HG03439 (cell line): Measurements from ENCODE around the gene ZNF385A.

Source experiments
- ATAC-seq: cut with Tn5 transposase; IDR thresholded peaks from one replicate; pipeline ENCODE4 v1.9.1; 2021; ENCODE audit warnings: mild to moderate bottlenecking, moderate library complexity; ENCODE audit not compliant: unreplicated experiment

Gene ZNF385A

GRCh38 chr12:54384591-54385041 lies at the start of gene ZNF385A:
Gene ZNF385A (minus strand): TSS chr12:54384733. CDS start chr12:54384514, 219 bp downstream.
- no peak for ATAC-seq

- no peak for ATAC-seq
Observed at GRCh38 chr12:54432815-54433164, 48.3 kb upstream of the ZNF385A start.

- no peak for ATAC-seq
Observed at GRCh38 chr12:54431911-54432814, 47.6 kb upstream of the ZNF385A start.

GRCh38 chr12:54430471-54431069 lies 46.0 kb upstream of the ZNF385A start:
- no peak for ATAC-seq

- no peak for ATAC-seq
Observed at GRCh38 chr12:54429014-54429471, 44.5 kb upstream of the ZNF385A start.

GRCh38 chr12:54428050-54429013 lies 43.8 kb upstream of the ZNF385A start:
- no peak for ATAC-seq

GRCh38 chr12:54427106-54427505 lies 42.6 kb upstream of the ZNF385A start:
- ATAC-seq: no peak

- ATAC-seq: no peak
Observed at GRCh38 chr12:54426690-54427089, 42.2 kb upstream of the ZNF385A start.

GRCh38 chr12:54425702-54426101 lies 41.2 kb upstream of the ZNF385A start:
- no peak for ATAC-seq

GRCh38 chr12:54424224-54424623 lies 39.7 kb upstream of the ZNF385A start:
- no peak for ATAC-seq

GRCh38 chr12:54423816-54424150 lies 39.2 kb upstream of the ZNF385A start:
- no peak for ATAC-seq

- no peak for ATAC-seq
Observed at GRCh38 chr12:54421879-54422250, 37.3 kb upstream of the ZNF385A start.

GRCh38 chr12:54421175-54421878 lies 36.8 kb upstream of the ZNF385A start:
- ATAC-seq: no peak

- ATAC-seq: no peak
Observed at GRCh38 chr12:54420766-54421144, 36.2 kb upstream of the ZNF385A start.

- no peak for ATAC-seq
Observed at GRCh38 chr12:54419088-54419887, 34.8 kb upstream of the ZNF385A start, which contains the start of gene ITGA5. Gene ITGA5 (minus strand): TSS chr12:54419266. CDS start chr12:54419198, 68 bp downstream.

GRCh38 chr12:54418441-54419087 lies 34.0 kb upstream of the ZNF385A start:
- ATAC-seq: no peak

GRCh38 chr12:54417712-54418440 lies 33.3 kb upstream of the ZNF385A start:
- ATAC-seq: no peak
